K562 (cell line): ENCODE results near the gene ZNF48. TPM values are rescaled to one million over a fixed set of nuclear protein-coding genes. Genes with fewer than 3 reads are reported as not detected.

Experiments
- ATAC-seq: fragments of 200-7000 bp; cut with Tn5 transposase; 3 replicates; pipeline ENCODE4 v1.9.1; 2020; ENCODE audit warnings: moderate library complexity
- BruUV-seq: library from RNA; stranded (reverse); fragments of 400-500 nt; replicated peaks from 2 replicates; lab custom pipeline; 2021; lab: Mats Ljungman, UMichigan
- CTCF ChIA-PET: fragments of 300-600 bp; formaldehyde crosslinking; extraction: SDS; loops from one replicate; lab custom pipeline; 2021; ENCODE audit warnings: low intra/inter-chr PET ratio; lab: Yijun Ruan, JAX
- POLR2A ChIA-PET: fragments of 300-600, 350-650 bp; sonication (Branson Sonifier 250); formaldehyde crosslinking; extraction: SDS; loops from one replicate; lab custom pipeline; 2021; ENCODE audit warnings: antibody characterized with exemption, inconsistent platforms; lab: Yijun Ruan, JAX
- DNase-seq, 4 experiments: peaks; one replicate each; pipeline versions ENCODE4 v3.0.0 to v3.0.0-alpha.2; 2011 to 2018; ENCODE audit warnings: low spot score in 3 of 4, mixed read lengths in 3 of 4; ENCODE audit errors: extremely low read depth in 1 of 4
- FAIRE-seq: peaks from 2 replicates; lab custom pipeline; 2011; peaks lifted over from hg19 to GRCh38; lab: Jason Lieb, UNC
- H2AFZ ChIP-seq: 2 replicates; pipeline ENCODE4 v1.6.0; 2011; ENCODE audit warnings: low read depth, low read length, control low read depth, inconsistent platforms
- H3K27ac ChIP-seq: fragments of 200-600 bp; 3 replicates; pipeline ENCODE4 v1.8.0; 2011; ENCODE audit warnings: low read depth, mild to moderate bottlenecking, control low read depth, inconsistent platforms, low read length, moderate library complexity, mixed read lengths; ENCODE audit errors: extremely low read depth
- H3K27me3 ChIP-seq, 2 experiments: fragments of 300-600 bp in 1 of 2; 2 replicates in 1 of 2; 3 replicates in 1 of 2; pipeline versions ENCODE4 v1.6.0 to v1.8.0; 2011; ENCODE audit warnings: inconsistent platforms in 2 of 2, low read length in 2 of 2, mild to moderate bottlenecking in 1 of 2, mixed read lengths in 1 of 2, moderate library complexity in 1 of 2; ENCODE audit not compliant: control insufficient read depth in 2 of 2, insufficient read depth in 2 of 2
- H3K36me3 ChIP-seq: fragments of 300-600 bp; 3 replicates; pipeline ENCODE4 v1.8.0; 2011; ENCODE audit warnings: mild to moderate bottlenecking, low read length, inconsistent platforms; ENCODE audit not compliant: control insufficient read depth, insufficient read depth
- H3K4me1 ChIP-seq, 2 experiments: fragments of 200-600 bp in 1 of 2; replicated peaks in 1 of 2; 2 replicates in 1 of 2; 3 replicates in 1 of 2; pipeline versions ENCODE4 v1.5.1 to v1.8.0; 2011; ENCODE audit warnings: inconsistent platforms in 2 of 2, low read length in 2 of 2, mild to moderate bottlenecking in 1 of 2, mixed read lengths in 1 of 2, moderate library complexity in 1 of 2; ENCODE audit not compliant: control insufficient read depth in 2 of 2, insufficient read depth in 2 of 2
- H3K4me2 ChIP-seq: 2 replicates; pipeline ENCODE4 v1.6.1; 2011; ENCODE audit warnings: low read length, control low read depth, inconsistent platforms, mixed read lengths; ENCODE audit not compliant: insufficient read depth
- H3K4me3 ChIP-seq: fragments of 200-600 bp; sonication (generic), shearing (Covaris generic); 2 replicates; pipeline ENCODE4 v1.5.1; 2016; ENCODE audit warnings: control low read depth, inconsistent platforms
- H3K79me2 ChIP-seq: fragments of 200-600 bp; 3 replicates; pipeline ENCODE4 v1.8.0; 2011; ENCODE audit warnings: low read length, inconsistent platforms; ENCODE audit not compliant: control insufficient read depth, insufficient read depth
- H3K9ac ChIP-seq, 2 experiments: 2 replicates each; pipeline versions ENCODE4 v1.6.0 to v1.6.1; 2011; ENCODE audit warnings: low read depth in 2 of 2, low read length in 2 of 2, control low read depth in 1 of 2, inconsistent platforms in 1 of 2, mild to moderate bottlenecking in 1 of 2, mixed read lengths in 1 of 2; ENCODE audit not compliant: insufficient read depth in 1 of 2
- H3K9me1 ChIP-seq: one replicate; pipeline ENCODE4 v1.6.0; 2011; ENCODE audit warnings: inconsistent platforms, mild to moderate bottlenecking, low read length, moderate library complexity; ENCODE audit not compliant: control insufficient read depth, insufficient read depth
- H3K9me3 ChIP-seq: replicated peaks from 2 replicates; pipeline ENCODE4 v1.5.1; 2011; ENCODE audit warnings: low read depth, low read length, inconsistent platforms; ENCODE audit not compliant: control insufficient read depth, insufficient read depth
- H4K20me1 ChIP-seq: replicated peaks from 2 replicates; pipeline ENCODE4 v1.6.1; 2011; ENCODE audit warnings: low read length, inconsistent platforms, mixed read lengths; ENCODE audit not compliant: control insufficient read depth, insufficient read depth
- ESRRA ChIP-seq: fragments of 450-650 bp; IDR thresholded peaks from 2 replicates; pipeline ENCODE4 v1.6.1; 2014; ENCODE audit warnings: low read depth, mild to moderate bottlenecking, moderate library complexity, borderline replicate concordance
- KDM4B ChIP-seq, 2 experiments: fragments of 450-650 bp in 1 of 2; sonication (generic) in 1 of 2; IDR thresholded peaks; 2 replicates each; pipeline ENCODE4 v1.6.1; 2016 to 2017; ENCODE audit warnings: borderline replicate concordance in 2 of 2, antibody characterized with exemption in 1 of 2, low read depth in 1 of 2, mild to moderate bottlenecking in 1 of 2
- ZNF12 ChIP-seq: sonication (generic); formaldehyde crosslinking; IDR thresholded peaks from 2 replicates; pipeline ENCODE4 v1.4.0; 2020; ENCODE audit warnings: mild to moderate bottlenecking, missing genetic modification reagents
- ZNF444 ChIP-seq: fragments of 250-450 bp; sonication (Bioruptor Pico); IDR thresholded peaks from 2 replicates; pipeline ENCODE4 v1.4.0; 2020; ENCODE audit warnings: mild to moderate bottlenecking, moderate library complexity
- ZNF766 ChIP-seq: fragments of 200-800 bp; sonication (Bioruptor generic); conservative IDR thresholded peaks from 2 replicates; pipeline ENCODE4 v1.6.1; 2016; ENCODE audit warnings: missing genetic modification characterization, missing compliant biosample characterization
- WGBS: fragments of 100-300 bp; shearing (Covaris generic); methylation state at CpG from one replicate; pipeline ENCODE4 v1.1.6; 2016; ENCODE audit warnings: low coverage, mixed read lengths; ENCODE audit not compliant: insufficient coverage; ENCODE audit errors: missing lambda C conversion rate; 5-methylcytosine and 5-hydroxymethylcytosine counted together
- in situ Hi-C: fragments of 300-500 bp; cut with MboI; formaldehyde crosslinking; loops from 4 replicates; pipeline ENCODE4 v1.15.0; 2018; ENCODE audit warnings: inconsistent platforms, mixed read lengths
- intact Hi-C: fragments of 100-400 bp; cut with micrococcal nuclease; formaldehyde crosslinking; loops from 2 replicates; pipeline ENCODE4 v1.14.2; 2022
- polyA plus RNA-seq, 8 experiments: library from polyadenylated mRNA; depleted of rRNA in 4 of 8; stranded (reverse) in 5 of 8; unstranded in 3 of 8; fragments of >200 nt; fragmentation: Nextera tagmentation in 2 of 8; fragmentation: Illumina TruSeq in 1 of 8; extraction: Ambion mirVana in 2 of 8; extraction: Trizol in 1 of 8; gene quantifications; 2 replicates each; pipeline versions ENCODE4 v1.2.1 to v1.2.3, GENCODE V29; 2011 to 2014; ENCODE audit warnings: inconsistent platforms in 1 of 8, missing spikeins in 1 of 8
- total RNA-seq, 7 experiments: library from RNA; depleted of rRNA in 6 of 7; stranded (reverse); fragments of >200 nt in 6 of 7; fragmentation: Illumina TruSeq in 2 of 7; extraction: Trizol in 2 of 7; gene quantifications; 2 replicates each; pipeline versions ENCODE4 v1.2.1 to v1.2.3, GENCODE V29; 2011 to 2021; ENCODE audit warnings: low replicate concordance in 1 of 7
- TF ChIP-seq, protein P1 (sequence below): sonication (generic); IDR thresholded peaks from 2 replicates; pipeline ENCODE4 v1.6.1; 2016

Gene ZNF48
- total and polyA plus RNA-seq, 9 of the 15 experiments (the other 6 are each of a cell fraction or from before 2014, with no cell fraction given) = 0.38 to 11.6 (median 4.7) TPM

DNA sequence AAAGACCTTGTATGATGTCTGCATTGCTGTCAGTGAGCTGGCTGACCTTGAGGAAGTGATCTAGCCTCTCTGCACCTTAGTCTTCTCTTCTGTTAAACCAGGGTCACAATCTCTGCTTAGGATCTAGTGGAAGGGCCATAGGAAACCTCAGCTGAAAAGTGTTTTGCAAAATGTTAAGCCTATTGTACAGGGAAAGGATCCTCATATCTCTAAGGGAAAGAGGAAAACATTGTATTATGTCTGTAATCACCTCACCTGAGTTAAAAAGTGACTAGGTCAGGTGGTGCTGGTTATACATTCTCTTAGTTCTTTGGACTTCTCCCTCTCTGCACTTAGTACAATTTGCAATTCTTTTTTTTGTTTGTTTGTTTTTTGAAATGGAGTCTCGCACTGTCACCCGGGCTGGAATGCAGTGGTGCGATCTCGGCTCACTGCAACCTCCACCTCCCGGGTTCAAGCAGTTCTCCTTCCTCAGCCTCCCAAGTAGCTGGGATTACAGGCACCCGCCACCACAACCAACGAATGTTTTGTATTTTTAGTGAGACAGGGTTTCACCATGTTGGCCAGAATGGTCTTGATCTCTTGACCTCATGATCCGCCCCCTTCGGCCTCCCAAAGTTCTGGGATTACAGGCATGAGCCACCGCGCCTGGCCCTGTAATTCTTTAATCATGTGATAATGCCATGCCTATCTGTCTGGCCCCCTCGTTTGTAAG is 52.4 kb downstream of the ZNF48 start:
- Histone ChIP-seq H3K27ac (no peak overlapping the region), H3K9me1 (no peaks in the 10 kb centered on the region), H3K36me3 (peaks cover 23% of the 10 kb centered on the region), H3K4me1 (peaks cover 8 to 16% of the 10 kb centered on the region in 2 experiments; a peak in 4 of 5 replicates), H4K20me1 (0 out of 2 replicates have a peak, but pooled peaks cover 7% of the 10 kb centered on the region), H3K4me3 (no peak overlapping the region), H3K9me3 (no peaks in the 10 kb centered on the region), H3K79me2 (peaks cover 33% of the 10 kb centered on the region), H2AFZ (no peak overlapping the region), H3K9ac (no peak overlapping the region), H3K4me2 (no peak overlapping the region), H3K27me3 (no peaks in the 10 kb centered on the region)
- TF ChIP-seq, protein P1, sequence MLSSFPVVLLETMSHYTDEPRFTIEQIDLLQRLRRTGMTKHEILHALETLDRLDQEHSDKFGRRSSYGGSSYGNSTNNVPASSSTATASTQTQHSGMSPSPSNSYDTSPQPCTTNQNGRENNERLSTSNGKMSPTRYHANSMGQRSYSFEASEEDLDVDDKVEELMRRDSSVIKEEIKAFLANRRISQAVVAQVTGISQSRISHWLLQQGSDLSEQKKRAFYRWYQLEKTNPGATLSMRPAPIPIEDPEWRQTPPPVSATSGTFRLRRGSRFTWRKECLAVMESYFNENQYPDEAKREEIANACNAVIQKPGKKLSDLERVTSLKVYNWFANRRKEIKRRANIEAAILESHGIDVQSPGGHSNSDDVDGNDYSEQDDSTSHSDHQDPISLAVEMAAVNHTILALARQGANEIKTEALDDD = peak; percentile 42
- TF ChIP-seq KDM4B (IDR thresholded peaks at IDR 0.05; ENCODE audit: borderline replicate concordance in 2 of 2, low read depth in 1 of 2) (no peak), ZNF12 (no peak), ZNF444 (CRISPR knock-in tag) (no peak), ESRRA (peak; percentile 24; the same call in 1 of the 2 replicates), ZNF766 (CRISPR knock-in tag) (peak; percentile 51; the same call in 1 of the 2 replicates)
- no peak for FAIRE-seq
- WGBS = 78% methylated on average over 12 of the region's 12 CpGs
- CTCF ChIA-PET = no interaction called here
- ATAC-seq = no peak
- no peak for DNase-seq
- in situ Hi-C loops = no loop called here
- intact Hi-C loops = loop anchor here (2.0 kb wide), 1 partner anchor 87 kb away; the partner anchor contains the start of gene ZNF747
- POLR2A ChIA-PET = interaction anchor here (0.6 to 1.2 kb wide), 3 partner anchors 13 to 93 kb away, joined by 3 read pairs; no protein-coding TSS in a partner anchor
- BruUV-seq = no TSS peak
